GM18526 (cell line): ENCODE measurements around the gene GYS2.

Experiments used
- POLR2A ChIP-seq: IDR thresholded peaks from 3 replicates; pipeline ENCODE4 v1.6.1; 2011; ENCODE audit not compliant: insufficient read length; ENCODE audit errors: extremely low read depth

The GYS2 gene

DNA sequence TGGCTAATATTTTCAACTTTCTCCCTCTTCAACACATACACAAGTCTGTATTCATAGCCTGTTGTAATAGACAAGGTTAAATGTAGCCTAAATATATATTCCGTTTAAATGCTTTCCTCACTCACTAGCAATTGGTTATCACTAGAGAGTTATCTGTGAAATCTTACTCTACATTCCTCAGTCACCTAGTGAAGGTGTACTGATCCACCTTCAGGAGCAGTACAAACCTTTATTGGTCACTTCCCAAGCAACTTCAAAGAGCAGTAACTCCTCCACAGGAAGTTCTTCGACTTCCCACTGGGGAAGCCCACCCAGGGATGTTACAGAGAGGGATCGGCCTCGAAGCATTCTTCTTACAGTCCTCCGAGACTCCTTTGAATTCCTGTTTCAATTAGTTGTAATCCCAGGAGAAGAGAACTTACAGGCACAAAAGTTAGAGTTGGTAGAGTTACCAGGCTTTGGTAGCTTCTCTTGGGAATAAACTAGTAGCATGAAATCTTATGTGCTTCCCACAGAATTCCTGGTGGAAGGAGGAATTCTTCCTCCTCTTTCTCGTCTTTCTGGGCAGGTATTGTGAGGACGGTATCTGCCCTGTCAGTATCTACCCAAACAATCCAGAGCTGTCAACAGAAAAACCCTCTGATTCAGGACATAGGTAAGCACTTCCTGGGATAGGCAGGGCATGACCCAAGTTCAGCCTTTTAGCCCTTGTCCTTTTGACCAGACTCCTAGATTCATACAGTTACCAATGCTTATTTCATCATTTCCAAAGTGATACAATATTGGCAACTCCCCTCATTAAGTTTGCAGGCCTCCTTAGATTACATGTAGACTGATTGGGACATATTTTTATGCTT is at the start of gene GYS2:
Gene GYS2, minus strand, starts transcription at position 603 of the 857 bp plus-strand sequence. Its CDS starts 255 bp downstream, at position 348.
- TF ChIP-seq POLR2A, result no peak

DNA sequence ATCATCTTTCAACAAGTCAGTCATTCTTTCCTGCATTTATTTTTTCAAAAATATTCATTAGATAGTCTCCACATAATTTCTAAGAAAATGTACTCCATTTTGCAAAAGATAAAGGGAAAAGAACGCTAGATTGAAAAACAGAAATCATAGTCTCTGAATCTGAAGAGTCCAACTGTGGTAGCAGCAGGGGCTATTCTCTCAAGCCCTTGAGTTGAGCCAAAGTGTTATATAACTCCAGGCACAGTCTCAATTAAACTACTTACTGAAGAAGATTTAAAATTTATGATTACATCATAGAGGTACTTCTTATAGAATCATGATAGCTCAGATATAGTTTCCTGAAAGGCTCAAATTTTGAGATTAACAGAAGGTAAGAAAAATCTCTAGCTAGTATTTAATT is 47.2 kb upstream of the GYS2 start:
- TF ChIP-seq POLR2A, result no peak

DNA sequence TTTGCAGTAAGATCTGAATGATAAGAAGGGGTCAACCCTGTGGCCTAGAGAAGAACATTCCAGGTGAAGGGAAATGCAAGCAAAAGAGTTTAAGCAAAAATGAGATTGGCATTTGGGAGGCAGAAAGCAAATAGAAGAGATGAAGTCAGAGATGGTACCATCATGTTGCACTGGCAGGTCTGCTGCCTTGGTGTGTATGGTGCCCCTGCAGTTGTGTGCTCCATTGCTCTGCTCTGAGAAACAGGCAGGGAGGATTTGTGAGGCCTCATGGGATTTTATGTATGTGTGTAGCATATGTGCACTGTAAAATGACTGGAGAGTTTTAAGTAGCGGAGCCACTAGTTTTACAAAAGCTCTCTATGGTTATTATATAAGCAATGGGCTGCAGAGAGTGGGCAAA is 46.4 kb upstream of the GYS2 start:
- no peak for TF ChIP-seq POLR2A

DNA sequence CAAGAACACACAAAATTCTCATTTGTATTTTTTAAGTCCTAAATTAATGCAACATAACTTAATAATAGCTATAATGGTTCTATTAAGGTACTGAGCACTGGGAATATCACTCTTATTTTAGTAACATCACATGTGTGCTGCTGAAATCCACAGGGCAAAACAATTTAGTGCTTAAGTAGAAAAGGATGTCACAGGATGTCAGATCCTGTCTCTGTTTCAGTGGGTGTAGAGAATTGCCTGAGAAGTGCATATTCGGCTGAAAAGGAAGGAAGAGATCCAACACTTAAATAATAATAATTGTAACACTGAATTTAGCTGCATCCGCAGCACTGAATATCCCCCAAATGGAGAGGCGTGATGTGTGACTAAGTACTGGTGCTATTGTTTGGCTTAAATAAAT is 44.4 kb upstream of the GYS2 start:
- TF ChIP-seq POLR2A, result no peak

DNA sequence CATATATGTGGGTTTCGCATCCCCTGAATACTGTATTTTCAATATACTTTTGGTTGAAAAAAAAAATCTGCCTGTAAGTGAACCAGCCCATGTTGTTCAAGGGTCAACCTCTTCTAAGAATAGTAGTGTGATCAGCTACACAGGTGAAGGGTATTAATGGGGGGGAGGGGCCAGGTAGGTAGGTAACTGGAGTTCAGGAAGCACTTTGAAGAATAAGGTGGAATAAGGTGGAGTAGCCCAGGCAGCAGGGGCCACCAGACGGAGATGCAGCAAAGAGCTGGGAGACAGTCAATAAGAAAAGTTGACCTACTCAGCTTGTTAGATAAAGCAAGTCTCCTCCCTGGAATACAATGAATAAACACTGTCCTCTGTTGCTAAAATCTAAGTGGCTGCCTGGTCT is 43.7 kb upstream of the GYS2 start:
- no peak for TF ChIP-seq POLR2A

DNA sequence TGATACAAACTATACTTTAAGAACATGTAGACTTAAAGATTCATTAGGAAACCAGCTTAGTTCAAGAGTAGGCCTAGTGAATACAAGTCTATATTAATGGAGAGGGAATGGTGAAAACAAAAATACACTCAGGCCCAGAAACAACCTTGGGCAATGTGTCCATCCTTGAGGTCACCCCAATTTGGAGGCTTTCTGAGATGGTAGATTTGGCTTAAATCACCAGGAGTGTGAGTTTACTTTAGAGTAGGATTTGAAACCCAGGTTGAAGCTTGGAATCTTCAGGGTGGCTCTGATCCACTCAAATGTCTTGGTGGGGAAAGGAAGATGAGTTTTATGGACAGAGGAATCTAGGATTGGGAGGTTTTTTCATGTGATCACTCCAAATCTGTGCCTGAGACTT is 42.5 kb upstream of the GYS2 start:
- TF ChIP-seq POLR2A, result no peak

DNA sequence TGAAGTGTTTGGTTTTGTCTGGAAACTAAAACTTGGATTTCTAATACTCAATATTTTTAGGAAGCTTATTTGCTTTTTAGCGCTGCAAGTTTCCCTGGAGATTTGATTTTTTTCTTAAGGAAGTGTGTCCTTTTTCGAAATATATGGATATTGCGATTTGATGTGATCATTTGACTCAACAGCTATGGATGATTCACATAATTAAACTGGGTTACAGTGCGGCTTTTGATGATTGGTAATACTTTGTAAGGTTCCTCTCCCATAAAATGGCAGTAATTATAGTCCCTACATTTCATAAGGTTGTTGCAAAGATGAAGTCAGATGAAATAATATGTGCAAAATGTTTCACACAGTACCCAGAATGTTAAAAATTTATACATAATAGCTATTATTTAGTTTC is 39.9 kb upstream of the GYS2 start:
- TF ChIP-seq POLR2A, result no peak

DNA sequence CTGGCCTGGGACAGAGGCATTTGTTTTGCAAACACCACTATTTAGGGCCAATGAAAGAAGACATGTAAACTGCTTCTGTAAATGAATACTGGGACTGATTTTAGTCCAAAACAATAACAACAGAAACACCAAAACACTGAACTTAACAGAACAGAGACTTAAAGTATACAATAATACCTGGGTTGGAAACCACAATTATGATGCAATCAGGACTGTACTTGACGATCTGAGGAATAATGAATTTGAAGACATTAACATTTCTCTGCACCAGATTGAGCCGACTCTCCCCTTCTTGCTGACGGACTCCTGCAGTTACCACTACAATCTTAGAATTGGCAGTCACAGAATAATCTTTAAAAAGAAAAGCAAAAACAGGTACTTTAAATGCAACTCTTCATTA is 39.1 kb upstream of the GYS2 start:
- TF ChIP-seq POLR2A, result no peak

DNA sequence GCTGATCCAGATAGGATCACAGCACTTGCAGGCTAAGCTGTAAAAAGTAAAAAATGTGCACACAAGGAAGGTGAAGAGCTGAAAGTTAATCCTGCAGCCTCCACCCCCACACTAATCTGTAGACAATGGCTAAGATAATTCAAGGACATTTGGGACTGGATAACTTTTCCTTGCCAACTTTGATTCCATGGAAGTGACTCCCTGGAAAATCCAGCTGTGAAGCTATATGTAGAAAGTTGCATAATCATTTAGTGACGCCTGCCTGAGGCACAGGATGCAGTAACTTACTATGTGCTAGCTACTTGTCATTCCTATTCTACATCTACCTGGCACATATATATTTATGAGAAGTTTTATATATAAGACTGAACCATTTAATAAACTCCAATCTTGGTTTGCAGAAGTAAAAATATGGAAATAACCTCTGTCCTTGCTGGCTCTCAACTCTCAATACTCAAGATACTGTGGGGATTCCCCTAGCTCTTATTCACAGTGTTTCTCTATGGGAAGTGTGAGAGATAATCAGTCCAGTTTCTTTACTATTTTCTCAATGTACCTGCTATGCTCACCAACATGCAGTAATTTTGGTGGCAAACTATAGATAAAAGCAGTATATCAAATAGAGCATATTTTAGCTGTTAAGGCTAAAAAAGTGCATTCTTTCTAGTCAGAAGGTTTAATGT is 38.2 kb upstream of the GYS2 start:
- TF ChIP-seq POLR2A, result no peak

DNA sequence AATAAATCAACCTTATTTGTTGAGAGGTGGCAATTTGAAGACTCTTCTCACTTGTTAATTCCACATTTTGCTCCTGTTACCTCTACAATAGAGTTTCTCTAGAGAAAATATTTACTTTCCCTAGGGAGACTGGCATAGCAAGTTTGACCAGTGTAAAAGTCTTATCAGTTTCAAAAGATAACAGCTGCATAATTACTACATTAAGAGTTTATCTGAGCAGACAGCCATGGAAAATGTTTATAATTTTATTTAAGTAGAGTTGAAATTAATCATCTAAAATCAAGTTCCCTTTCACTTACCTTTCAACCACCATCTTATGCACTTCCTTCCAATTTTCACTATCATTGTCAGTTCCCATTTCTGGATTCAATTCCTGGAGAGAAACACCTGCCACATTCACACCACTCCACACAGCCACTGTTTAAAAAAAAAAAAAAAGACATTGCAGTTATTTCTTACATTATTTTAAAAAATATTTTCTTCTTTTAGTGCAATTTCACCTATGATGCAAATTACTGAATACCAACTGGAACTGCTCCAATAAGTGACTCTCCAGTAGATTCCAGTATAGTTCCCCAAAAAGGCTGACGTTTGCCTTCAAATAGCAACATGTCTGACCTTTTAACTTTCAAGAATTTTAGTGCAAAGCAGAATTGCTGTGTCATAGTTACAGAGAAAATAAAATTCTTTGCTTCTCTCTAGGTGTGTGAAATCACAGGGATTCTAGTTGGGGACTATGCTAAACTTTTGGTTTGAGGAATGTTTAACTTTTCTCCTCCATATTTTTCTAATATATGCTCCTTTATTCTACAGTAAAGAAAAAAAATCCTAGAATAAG is 33.6 kb upstream of the GYS2 start:
- no peak for TF ChIP-seq POLR2A

DNA sequence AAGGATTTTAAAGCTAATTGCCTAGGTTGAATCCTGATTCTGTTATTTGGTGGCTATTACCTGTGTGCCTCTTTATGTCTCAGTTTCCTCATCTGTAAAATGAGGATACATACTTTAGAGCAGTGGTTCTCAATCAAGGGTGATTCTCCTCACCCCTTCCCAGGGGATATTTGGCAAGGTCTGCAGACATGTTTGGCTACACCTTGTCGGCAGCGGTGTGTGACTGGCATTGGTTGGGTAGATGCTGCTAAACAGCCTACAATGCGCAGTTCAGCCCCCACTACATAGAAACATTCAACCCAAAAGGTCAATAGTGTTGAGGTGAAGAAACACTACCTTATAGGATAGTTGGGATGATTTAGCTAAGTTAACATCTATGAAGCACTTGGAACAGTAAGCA is 29.6 kb upstream of the GYS2 start:
- no peak for TF ChIP-seq POLR2A

DNA sequence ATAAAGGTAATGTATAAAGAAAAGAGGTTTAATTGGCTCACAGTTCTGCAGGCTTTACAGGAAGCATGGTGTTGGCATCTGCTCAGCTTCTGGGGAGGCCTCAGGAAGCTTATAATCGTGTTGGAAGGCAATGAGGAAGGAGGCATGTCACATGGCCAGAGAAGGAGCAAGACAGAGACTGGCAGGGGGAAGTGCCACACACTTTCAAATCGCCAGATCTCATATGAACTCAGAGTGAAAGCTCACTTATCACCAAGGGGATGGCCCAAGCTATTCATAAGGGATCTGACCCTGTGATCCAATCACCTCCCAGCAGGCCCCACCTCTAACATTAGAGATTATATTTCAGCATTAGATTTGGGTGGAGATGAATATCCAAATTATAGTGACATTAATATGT is 26.7 kb upstream of the GYS2 start:
- TF ChIP-seq POLR2A, result no peak

DNA sequence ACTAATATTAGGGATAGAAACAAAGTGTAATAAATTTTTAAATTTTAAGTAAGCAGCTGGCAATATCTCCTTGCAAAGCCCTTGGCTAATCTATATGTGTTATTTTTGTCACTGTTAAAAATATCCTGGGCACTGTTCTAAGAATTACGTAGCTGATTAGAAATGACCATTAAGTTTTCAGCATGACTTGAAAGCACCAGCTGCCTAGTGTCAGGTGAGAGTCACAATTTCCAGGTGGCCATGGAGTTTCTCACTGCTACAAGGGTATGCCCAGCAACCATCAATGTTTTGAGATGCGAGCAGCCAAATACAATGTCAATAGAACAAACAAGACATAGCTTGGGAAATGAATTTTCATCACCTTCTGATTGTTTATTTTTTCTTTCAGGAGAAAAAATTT is 23.3 kb upstream of the GYS2 start:
- no peak for TF ChIP-seq POLR2A

DNA sequence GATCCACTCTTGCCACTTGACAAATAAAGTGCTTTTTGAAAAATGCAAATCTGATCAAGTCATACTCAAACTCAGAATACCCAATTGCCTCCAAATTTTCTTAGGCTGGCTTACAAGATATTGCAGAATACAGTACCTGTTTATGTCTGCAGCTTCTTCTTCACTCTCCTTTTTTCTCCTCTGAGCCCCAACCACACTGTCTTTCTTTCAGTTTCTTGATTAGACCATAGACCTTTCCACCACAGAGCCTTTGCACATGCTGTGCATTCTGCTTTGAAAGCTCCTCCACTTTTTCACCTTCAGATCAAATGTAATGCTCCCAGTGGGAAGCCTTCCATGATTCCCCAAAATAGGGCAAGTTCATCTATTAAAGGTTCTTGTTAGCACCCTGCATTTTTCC is 13.9 kb upstream of the GYS2 start:
- TF ChIP-seq POLR2A, result no peak

DNA sequence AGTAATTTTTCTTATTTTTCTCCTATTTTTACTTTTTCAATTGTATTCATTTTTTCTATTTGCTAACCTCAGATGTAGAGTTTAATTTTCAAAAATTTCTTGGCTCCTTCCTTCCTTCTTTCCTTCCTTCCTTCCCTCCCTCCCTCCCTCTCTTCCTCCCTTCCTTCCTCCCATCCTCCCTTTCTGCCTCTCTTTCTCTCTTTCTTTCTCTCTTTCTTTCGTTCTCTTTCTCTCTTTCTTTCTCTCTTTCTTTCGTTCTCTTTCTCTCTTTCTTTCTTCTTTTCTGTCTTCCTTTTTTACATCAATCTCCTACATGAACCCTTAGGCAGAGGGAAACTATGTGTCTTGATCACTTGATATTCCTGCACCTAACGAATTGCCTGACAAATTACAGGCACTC is 12.4 kb upstream of the GYS2 start:
- no peak for TF ChIP-seq POLR2A

DNA sequence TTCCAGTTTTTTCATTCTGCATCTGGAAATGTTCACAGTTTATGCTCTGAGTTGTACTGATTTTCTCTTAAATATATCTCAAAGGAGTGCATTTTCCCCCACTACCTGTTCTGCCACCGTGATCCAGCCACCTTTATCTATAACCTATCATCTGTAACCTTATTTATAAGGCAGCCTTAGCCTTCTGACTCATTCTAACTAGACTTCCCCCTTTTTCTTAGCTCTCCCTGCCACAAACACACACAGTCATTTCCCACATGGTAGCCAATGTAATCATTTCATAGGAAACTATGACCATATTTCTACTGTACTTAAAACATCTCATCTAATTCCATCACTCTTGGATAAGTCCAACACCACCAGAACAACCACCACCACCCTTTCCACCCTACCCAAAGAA is 10.8 kb upstream of the GYS2 start:
- no peak for TF ChIP-seq POLR2A
